NCI-H69 (cell line): ENCODE results near the gene ACP1.
A peak's percentile ranks its signal among the peaks of the same experiment; 100 is the strongest.

Experiments used
- DNase-seq: peaks from one replicate; lab custom pipeline; 2025; lab: John Stamatoyannopoulos, UW

Gene ACP1

DNA sequence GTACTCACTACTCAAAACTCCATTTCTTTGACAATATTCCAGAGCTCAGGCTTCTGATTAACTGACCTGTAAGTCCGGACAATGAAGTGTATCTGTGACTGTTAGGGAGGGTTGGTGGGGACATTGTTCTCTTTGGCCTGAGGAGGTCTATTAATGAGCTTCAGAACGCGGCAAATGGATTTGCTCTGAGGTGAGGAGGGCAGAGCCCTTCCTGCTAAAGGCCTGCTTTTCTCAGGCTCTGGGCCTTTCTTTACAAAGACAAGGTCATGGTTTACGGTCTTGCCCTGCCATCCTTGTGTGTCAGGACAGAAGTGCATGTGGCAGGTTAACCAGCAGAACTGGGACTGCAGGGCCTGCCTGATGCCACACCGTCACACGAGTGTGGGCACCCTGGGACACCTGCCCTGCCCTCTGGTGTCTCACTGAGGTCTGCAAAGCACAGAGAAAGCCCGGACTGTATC lies 15.9 kb downstream of the ACP1 start:
- no peak for DNase-seq

DNA sequence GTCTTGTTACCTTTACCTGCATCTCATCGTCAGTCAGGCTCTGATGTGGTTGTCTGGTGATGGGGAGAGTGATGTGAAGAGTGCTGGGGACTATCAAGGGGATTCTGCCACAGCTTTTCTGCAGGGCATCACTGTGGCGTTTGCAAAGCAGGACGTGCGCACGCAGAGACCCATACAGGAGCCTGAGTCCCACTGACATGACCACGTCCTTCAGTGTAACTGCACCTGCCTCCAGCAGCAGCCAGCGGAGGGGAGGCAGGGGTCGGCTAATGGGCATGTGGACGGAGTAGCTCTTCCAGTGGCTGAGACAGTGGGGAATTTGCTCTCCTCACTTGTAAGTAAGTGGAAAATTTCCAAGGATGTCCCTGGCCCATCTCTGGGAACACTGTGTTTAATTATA lies 16.6 kb downstream of the ACP1 start:
- DNase-seq, result no peak

DNA sequence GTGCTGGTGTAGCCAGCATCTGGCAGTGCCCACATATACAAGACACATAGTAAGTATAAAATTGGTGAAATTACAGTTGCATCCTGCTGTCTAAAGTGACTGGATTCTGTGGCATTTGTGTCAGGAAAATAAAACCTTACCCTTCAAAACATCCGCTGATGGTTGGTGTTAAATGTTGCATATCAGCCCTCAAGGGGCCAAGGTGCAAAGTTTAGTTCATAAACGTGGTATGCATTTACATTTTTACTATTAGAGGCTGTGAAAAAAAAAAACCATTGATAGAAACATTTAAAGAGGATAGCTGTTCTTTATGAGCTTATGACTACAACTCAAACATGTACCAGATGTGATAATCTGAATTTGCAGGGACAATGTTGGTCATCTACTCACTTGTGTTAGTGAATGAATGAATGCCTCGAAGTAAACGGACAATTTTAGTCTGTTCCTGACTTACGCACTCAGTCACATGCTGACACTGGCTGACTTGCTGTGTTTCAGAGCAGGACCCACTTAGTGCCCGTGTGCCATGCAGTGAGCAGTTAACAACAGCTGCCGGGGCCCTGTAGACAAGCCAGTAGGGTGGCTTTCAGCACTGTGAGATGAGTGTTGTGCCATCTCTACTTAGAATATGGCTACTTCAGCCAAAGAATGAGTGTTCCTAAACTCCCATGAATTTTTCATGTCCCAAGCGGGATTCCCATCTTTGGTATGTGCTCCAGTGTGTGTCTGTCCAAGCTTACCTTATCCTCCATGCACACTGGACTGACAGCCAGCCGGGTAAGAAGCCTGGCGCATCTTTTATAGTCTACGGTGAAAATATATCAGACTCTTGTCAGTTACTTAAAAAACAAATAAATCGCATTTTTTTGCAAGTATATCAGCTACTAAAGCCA lies 17.9 kb downstream of the ACP1 start:
- DNase-seq, result no peak

DNA sequence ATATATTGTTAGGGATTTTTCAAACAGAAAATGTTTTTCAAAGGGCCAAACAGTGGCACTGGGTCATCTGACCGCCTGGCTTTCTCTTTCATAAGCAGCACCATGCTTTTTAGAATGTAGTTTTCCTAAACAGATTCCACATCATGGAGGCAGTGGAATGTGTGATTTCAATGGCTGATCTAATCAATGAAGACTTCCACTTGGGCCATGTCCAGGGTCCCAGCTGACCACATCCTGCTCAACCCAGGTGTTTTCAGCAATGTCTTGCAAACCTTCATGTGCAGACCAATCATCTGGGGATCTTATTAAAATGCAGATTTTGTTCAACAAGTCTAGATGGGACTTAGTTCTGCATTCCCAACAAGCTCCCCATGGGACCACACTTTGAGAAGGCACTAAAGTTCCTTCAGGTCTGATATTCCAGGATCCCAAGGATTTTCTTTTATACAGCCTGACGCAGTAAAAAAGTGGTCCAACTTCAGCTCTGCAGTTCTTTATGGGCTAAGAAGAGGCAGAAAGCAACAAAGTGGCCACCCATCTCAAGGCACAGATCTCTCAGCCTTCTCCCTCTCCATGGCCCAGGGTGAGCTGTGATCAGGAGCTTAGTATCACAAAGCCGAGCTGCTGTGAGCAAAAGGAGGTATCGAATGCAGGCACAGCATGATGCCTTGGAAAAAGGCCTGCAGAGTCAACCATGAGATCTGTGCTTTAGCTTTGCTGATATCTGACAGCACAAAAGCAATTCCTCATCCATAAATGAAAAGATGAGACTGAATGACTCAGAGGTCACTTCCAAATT lies 19.4 kb downstream of the ACP1 start:
- no peak for DNase-seq

DNA sequence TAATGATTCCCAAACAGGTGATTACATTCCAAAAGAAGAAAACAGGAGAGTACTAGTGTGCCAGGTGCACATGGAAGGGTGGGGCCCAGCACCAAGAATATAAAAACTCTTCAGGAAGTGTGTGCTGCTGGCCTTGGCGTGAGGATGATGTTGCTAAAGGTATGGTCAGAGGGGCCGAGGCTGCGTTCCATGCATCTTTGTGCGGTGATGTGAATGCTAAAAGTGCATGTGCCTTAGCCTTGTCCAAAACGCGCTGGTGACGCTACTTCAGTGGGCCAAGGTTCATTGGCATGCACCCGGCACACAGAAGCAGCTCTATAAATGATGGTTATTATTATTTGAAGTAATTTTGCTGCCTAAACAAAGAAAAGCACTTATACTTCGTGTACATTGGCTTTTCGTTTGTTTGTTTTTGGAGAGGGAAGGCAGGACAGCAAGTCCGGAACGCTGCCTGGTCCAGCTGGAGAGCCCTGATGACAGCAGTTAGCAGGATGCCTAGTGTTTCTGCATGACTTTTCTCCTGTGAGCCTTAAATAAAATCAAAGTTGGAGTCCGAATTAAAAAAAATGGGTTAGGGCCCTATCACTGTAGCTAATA lies 20.2 kb downstream of the ACP1 start:
- DNase-seq, result no peak

DNA sequence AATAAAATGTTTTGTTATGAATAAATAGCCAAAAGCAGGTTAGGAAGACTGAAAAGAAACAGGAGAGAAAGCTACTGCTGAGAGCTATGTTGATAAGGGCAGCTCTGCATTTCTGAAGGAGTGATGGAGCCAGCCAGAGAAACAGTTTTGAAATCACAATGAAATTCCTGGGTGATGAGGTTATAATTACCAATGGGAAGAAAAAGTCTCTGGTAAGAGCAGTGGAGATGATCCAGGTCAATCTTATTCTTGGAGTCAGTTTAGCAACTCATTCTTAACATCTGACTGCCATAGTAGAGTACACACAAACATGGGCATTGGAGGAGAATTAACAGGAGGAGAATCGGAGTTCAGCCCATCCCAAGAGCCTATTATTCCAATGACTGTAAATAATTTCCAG lies 20.8 kb downstream of the ACP1 start:
- no peak for DNase-seq

DNA sequence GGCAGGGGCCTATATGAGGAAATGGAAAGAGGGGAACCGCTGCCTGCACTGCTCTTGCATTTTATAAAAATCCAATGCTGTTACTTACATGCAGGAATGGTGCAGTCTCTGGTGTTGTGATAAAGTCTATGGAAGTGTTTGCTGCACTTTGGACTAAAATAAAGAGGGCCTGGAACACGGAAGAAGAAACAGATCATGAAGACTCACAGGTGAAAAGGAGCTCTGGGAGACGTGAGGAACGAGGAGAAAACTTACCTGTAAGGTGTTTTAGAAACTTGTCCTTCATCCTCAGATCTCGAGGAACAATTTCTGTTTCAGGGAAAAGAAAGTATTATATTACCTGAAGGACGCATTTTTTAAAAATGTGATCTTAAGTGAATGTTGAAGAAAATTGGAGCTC lies 21.3 kb downstream of the ACP1 start:
- no peak for DNase-seq

DNA sequence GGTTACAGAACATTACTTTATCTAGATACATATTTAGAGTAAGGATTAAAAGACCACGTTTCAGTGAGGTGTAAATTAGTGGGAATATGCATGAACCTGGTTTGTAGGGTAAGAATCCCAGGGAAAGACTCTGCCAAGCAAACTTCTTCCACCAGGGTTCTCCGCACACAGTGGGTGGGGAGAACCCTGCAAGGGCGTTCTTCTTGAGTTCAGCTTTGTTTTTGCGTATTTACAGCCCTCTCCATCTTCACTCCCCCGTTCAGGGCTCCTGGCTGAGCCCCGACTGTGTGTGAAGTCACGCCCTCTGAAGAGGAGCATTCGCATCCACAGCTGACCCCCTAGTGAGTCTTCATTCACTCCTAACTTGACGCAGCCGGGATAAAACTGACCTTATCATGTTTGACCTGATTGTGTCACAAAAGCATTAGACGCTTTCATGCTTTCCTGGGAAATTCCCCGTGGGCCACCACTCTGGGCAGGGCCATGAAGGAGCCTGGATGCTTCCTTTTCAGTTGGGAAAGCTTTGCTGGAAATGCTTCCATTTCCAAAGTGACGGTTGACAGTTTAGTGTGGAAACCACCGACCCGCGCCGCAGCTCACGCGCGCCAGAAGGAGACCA lies 22.1 kb downstream of the ACP1 start:
- DNase-seq, result peak; percentile 19

DNA sequence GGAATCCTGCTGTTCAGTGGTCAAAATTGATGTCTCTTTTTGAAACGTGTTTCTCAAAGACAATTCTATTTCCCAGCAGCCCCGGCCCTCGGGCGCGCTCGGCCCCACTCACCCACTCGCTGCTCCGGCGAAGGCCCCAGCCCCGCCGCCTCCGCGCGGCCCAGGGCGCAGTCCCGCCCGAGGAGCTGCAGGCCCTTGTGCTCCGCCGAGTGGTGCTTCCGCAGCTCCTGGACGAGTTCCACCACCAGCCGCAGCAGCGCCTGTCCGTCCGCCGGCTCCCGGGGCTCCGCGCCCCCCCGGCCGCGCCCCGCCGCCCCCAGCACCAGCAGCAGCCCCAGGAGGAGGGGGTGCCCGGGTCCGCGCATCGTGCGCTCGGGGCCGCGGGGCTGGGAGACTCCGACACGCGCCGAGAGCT lies 22.7 kb downstream of the ACP1 start:
- peak; percentile 42 for DNase-seq

DNA sequence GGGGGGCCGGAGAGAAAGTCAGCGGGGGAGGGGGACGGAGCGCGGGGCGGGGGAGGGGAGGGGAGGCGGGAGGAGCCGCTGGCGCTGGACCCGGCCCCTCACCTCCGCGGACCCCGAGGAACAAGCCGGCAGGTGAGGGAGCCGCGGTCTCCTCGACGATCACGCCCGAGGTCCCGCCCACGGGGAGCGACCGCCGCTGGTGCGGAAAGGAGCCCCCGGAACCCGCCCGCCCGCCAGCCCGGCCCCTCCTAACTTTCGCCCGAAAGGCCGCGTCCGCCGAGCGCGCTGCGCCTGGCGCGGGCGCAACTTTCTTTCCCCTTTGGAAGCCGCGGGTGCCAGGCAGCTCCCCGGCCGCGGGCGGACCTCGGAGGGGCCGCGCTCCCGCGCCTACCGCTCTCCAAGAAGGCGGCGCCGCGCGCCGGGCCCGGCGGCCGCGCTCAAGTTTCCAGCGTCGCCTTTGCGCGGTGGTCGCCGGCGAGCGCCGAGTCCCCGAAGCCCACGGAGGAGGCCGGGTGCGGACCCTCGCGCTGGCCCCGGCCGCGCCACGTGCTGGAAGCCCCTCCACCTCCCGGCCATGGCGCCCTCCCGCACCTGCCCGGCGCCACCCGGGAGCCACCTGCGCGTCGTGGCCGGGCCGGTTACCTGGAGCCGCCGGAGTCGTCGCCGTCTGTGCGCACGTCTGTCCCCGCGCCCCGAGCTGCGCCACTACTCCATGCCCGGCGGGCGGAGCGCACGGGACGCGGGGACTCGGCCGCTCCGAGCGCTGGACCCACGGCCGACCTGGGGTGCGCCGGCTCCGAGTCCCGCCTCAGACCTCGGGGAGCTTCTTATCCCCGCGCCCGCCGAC lies 23.4 kb downstream of the ACP1 start, which contains the start of gene ALKAL2:
Gene ALKAL2 (minus strand): TSS at position 181 of the 847 bp plus-strand sequence. CDS start 256 bp downstream, outside the sequence.
- peak; percentile 35 for DNase-seq

DNA sequence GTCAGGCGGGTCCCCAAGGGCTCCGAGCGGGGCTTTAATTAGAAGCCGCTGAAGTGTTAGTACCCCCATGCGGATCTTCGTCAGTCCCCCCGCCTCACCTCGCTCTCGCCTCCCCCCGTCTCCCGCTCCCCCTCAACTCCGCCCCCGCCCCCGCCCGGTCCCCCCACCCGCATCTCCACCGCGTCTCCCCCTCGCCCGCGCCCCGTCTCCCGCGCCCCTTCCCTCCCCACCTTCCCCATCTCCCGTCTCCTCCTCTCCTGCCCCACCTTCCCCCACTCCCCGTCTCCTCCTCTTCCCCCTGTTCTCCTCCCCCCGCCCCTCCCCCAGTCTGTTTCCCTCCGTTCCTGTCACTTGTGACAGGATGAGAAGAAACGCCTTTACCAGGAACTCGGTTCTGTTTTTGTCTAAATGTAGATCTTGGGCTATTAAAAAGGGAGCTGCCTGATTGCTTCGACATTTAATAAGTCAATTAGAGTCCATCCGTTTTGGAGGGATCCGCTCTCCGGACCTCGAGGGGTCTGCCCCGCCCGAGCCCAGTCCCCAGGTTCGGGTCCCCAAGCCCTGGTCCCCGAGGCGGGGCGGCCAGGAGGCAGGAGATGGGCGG lies 24.1 kb downstream of the ACP1 start:
- peak; percentile 4 for DNase-seq

DNA sequence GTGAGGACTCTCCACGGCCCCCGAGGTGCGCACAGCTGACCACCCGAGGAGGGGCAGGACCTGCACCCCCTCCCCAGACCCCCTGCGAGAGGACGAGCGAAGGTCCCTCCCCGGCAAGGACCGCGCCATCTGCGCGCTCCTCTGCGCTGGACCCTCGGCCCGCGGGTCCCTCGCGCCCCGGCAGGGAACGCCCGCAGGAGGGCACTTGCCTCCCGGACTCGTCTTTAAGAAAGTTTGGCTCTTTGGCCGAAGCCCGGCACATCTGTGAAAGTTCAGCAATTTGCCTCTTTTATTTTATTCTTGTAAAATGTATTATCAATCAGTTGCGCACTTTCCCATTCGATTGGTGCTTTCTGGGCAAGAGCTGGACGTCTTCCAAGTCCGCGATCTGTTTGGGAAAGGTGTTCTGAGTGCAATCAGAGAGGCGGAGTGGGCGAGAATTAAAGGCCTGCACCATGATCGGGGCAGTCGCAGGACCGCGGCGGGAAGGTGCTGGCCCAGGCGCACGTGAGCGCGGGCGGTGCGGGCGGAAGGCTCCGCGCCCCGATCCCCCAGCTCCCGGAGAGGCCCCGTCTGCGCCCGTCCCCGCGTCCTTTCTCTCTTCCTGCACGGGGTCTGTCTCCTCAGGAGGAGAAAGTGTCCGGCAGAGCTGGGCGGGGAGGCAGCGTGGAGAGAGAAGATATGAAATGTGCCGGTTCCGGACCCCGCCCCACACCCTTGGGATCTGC lies 24.8 kb downstream of the ACP1 start:
- DNase-seq, result no peak

DNA sequence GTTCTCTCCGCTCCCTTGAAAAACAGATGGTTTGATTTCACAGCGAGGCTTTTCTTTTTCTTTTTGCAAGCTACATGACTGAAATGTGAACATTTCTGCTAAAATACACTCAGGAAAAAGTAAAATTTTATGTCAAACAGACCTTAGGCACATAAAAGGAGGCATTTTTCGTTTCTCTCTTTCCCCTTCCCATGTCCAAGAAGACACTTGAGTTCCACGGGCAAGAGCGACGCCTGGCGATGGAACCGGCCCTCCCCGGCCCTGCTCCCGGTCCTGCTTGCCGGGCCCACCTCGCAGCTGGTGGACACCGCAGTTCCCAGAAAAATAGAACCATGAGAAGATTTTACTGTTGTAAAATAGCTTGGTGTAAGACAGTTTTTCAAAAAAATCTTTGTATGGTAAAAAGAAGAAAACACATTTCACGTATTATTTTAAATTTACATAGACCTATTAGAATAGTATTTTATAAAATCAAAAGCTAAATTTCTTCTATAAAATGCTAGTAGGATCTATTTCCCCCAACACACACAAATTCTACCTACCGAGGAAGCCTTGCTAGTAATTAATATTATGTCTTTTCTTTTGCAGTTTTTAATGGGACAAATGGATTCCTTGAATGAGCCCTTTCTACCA lies 25.5 kb downstream of the ACP1 start:
- no peak for DNase-seq

DNA sequence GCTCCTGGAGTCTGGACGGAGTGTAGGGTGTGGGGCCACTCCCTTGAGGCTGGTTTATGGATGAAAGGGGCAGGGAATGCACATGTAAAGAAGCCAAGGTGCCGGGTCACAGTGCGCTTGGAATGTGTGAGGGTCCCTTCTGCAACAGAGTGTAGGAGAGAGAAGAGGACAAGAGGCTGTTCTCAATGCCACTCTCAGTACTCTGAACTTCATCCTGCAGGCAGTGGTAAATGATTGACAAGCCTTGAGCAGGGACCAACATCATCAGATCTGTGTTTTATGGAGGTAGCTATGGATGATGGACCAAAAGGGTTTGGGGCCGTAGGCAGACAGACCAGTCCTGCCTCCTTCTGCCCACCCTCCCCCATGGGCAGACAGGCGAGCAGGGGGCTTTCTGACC lies 30.3 kb downstream of the ACP1 start:
- DNase-seq, result no peak

DNA sequence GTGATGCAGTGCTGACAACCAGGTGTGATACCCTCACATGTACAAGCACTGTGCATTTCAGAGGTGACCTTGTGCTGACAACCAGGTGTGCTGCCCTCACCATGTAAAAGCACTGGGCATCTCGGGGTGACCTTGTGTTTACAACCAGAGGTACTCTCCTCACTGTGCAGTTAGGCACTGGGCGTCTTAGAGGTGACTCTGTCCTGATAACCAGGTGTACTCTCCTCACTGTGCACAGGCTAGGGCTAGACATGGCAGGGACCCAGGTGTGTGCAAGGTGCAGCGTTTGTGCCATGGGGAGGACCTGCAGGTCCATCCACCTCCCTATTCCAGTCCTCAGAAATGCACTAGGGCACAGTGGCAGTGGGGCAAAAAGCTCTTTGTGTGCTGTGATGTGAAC lies 31.6 kb downstream of the ACP1 start:
- no peak for DNase-seq

DNA sequence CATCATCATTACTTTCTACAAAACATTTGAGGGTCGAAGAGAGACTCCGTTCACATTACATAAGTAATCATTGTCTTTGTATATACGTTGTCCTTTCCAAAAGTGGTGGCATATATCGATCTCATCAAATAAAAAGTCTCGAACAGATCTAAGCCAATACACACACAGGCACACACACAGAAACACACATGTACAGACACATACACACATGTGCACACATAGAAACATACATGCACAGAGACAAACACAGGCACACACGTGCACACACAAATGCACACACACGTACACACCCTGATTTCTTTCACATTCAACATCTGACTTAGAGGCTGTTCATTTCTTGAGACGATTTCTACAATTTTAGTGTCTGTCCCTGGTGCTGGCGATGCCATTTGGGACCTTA lies 40.6 kb downstream of the ACP1 start:
- no peak for DNase-seq

DNA sequence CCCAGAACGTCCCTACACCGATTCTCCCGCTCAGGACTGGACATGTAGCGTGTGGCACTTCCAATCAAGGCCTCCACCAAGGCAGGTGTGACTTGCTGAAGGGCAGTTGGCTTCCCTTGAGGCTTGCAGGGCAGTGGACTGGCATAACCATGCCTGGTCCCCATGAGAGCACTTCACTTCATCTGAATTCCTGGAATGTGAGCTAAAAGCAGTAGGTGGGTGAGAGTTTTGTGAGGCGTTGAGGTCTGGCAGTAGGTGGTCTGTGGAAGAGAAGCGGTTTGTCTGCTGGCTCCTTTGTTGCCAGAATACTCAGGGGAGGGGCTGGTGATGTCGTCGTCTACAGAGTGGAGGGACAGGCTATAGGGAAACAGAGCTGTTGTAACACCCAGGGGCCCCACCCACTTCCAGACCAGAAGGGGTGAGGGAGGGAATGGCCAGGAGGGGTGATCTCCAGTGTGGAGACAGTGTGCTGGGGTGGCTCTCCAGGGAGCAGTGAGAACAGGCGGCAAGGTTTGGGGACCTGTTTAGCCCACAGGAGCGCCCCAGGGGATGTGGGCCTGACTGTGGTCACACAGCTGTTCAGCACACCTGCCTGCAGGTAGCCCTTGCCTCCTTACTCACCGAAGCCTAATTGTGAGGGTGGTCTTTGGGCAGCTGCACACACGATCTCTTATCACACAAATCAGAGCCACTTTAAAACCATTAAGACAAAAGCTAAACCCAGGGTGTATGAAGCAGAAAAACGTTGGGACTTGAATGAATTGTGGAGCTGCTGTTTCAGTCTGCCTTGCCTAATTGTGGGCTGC lies 44.6 kb downstream of the ACP1 start:
- peak; percentile 15 for DNase-seq

DNA sequence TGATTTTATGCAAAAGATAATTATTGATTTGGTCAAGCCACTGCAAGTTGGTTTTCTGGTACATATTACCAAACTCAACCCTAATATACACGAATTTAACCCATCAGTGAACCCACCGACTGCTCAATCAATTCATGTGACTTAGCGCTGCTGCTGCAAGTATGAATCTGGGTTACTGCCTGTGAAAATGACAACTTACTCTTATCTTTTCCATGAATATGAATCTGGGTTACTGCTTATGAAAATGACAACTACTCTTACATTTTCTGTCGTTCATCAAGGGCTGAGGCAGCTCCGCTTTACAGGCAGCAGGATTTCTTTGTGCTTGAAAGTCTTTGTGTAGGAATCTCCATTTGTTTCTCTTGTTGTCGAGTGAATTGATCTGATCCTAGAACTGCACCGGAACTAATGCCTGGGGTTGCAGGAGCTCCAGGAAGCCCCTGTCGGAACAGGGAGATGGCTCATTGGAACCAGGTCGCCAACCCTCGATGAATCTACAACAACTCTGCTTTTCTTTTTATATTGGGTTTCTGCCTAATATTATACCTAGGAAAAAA lies 45.3 kb downstream of the ACP1 start:
- no peak for DNase-seq
